H9 (cell line): ENCODE data around the gene LIPC. TPM values are rescaled to one million over a fixed set of nuclear protein-coding genes. Genes with fewer than 3 reads are reported as not detected.

Source experiments
- DNase-seq: peaks from one replicate; pipeline ENCODE4 v3.0.0-alpha.2; 2017
- H2AFZ ChIP-seq: one replicate; pipeline ENCODE4 v1.6.1; 2013; ENCODE audit warnings: mild to moderate bottlenecking, low read length, control low read depth, moderate library complexity
- H2AK5ac ChIP-seq: 2 replicates; pipeline ENCODE4 v1.6.1; 2013; ENCODE audit warnings: low read length, control low read depth, mixed read lengths; ENCODE audit not compliant: insufficient read length
- H2BK120ac ChIP-seq: one replicate; pipeline ENCODE4 v1.6.1; 2013; ENCODE audit warnings: low read depth, mild to moderate bottlenecking, low read length, control low read depth, inconsistent platforms; ENCODE audit not compliant: poor library complexity, severe bottlenecking
- H2BK12ac ChIP-seq: 2 replicates; pipeline ENCODE4 v1.6.1; 2013; ENCODE audit warnings: low read length, control low read depth, mixed read lengths, low read depth; ENCODE audit not compliant: insufficient read length
- H2BK15ac ChIP-seq: 2 replicates; pipeline ENCODE4 v1.6.1; 2013; ENCODE audit warnings: low read depth, low read length, control low read depth
- H2BK20ac ChIP-seq: one replicate; pipeline ENCODE4 v1.6.1; 2013; ENCODE audit warnings: low read depth, mild to moderate bottlenecking, low read length, control low read depth, inconsistent platforms; ENCODE audit not compliant: poor library complexity, severe bottlenecking
- H2BK5ac ChIP-seq: 2 replicates; pipeline ENCODE4 v1.6.1; 2013; ENCODE audit warnings: low read length, control low read depth, mixed read lengths; ENCODE audit not compliant: insufficient read length
- H3K14ac ChIP-seq: 2 replicates; pipeline ENCODE4 v1.6.1; 2013; ENCODE audit warnings: low read length, control low read depth; ENCODE audit not compliant: insufficient read depth
- H3K18ac ChIP-seq: 2 replicates; pipeline ENCODE4 v1.6.1; 2013; ENCODE audit warnings: low read depth, mild to moderate bottlenecking, mixed read lengths, low read length, control low read depth; ENCODE audit not compliant: insufficient read length
- H3K23ac ChIP-seq: 2 replicates; pipeline ENCODE4 v1.6.1; 2013; ENCODE audit warnings: low read length, control low read depth, mixed read lengths, low read depth; ENCODE audit not compliant: insufficient read length
- H3K23me2 ChIP-seq: 2 replicates; pipeline ENCODE4 v1.6.1; 2013; ENCODE audit warnings: low read depth, mild to moderate bottlenecking, mixed read lengths, low read length, control low read depth; ENCODE audit not compliant: insufficient read length, poor library complexity, severe bottlenecking
- H3K27ac ChIP-seq: 2 replicates; pipeline ENCODE4 v1.5.1; 2013; ENCODE audit warnings: low read length, control low read depth, mixed read lengths, low read depth; ENCODE audit not compliant: insufficient read length
- H3K27me3 ChIP-seq: 2 replicates; pipeline ENCODE4 v1.6.1; 2013; ENCODE audit warnings: low read length, control low read depth, inconsistent platforms; ENCODE audit not compliant: insufficient read depth
- H3K4ac ChIP-seq: 2 replicates; pipeline ENCODE4 v1.6.1; 2013; ENCODE audit warnings: low read depth, mild to moderate bottlenecking, control low read depth, inconsistent platforms, low read length, moderate library complexity
- H3K4me1 ChIP-seq: 2 replicates; pipeline ENCODE4 v1.6.1; 2013; ENCODE audit warnings: low read length, control low read depth, inconsistent platforms; ENCODE audit not compliant: insufficient read depth
- H3K4me2 ChIP-seq: 2 replicates; pipeline ENCODE4 v1.6.1; 2013; ENCODE audit warnings: low read length, control low read depth, mixed read lengths; ENCODE audit not compliant: insufficient read length, insufficient read depth
- H3K56ac ChIP-seq: 2 replicates; pipeline ENCODE4 v1.6.1; 2013; ENCODE audit warnings: low read depth, mild to moderate bottlenecking, mixed read lengths, low read length, control low read depth; ENCODE audit not compliant: insufficient read length
- H3K79me1 ChIP-seq: 2 replicates; pipeline ENCODE4 v1.6.1; 2013; ENCODE audit warnings: low read depth, mild to moderate bottlenecking, moderate library complexity, low read length, control low read depth, inconsistent platforms; ENCODE audit not compliant: insufficient read depth, poor library complexity, severe bottlenecking
- H3K79me2 ChIP-seq: 2 replicates; pipeline ENCODE4 v1.6.1; 2013; ENCODE audit warnings: low read length, control low read depth, inconsistent platforms; ENCODE audit not compliant: insufficient read depth
- H3K9ac ChIP-seq: 2 replicates; pipeline ENCODE4 v1.6.1; 2013; ENCODE audit warnings: low read length, control low read depth, mixed read lengths; ENCODE audit not compliant: insufficient read length; ENCODE audit errors: extremely low read depth
- H3K9me3 ChIP-seq: one replicate; pipeline ENCODE4 v1.6.1; 2013; ENCODE audit warnings: low read depth, low read length, inconsistent platforms; ENCODE audit not compliant: control insufficient read depth
- H3T11ph ChIP-seq: one replicate; pipeline ENCODE4 v1.6.1; 2013; ENCODE audit warnings: mild to moderate bottlenecking, low read length, control low read depth, inconsistent platforms
- H4K20me1 ChIP-seq: one replicate; pipeline ENCODE4 v1.6.1; 2013; ENCODE audit not compliant: control insufficient read depth, insufficient read length, insufficient read depth
- H4K5ac ChIP-seq: 2 replicates; pipeline ENCODE4 v1.6.1; 2013; ENCODE audit warnings: low read depth, mild to moderate bottlenecking, mixed read lengths, low read length, control low read depth; ENCODE audit not compliant: insufficient read length
- H4K8ac ChIP-seq: replicated peaks from 2 replicates; pipeline ENCODE4 v1.6.1; 2013; ENCODE audit warnings: low read length, control low read depth, mixed read lengths, low read depth; ENCODE audit not compliant: insufficient read length
- H4K91ac ChIP-seq: 2 replicates; pipeline ENCODE4 v1.6.1; 2013; ENCODE audit warnings: low read depth, mild to moderate bottlenecking, moderate library complexity, mixed read lengths, low read length, control low read depth; ENCODE audit not compliant: insufficient read length
- H3K27ac Mint-ChIP-seq, 3 experiments: 2 replicates in 2 of 3; 3 replicates in 1 of 3; pipeline ENCODE4 v1.8.0; 2020 to 2021; ENCODE audit warnings: mixed read lengths in 3 of 3, mild to moderate bottlenecking in 1 of 3, moderate library complexity in 1 of 3
- H3K27me3 Mint-ChIP-seq: 2 replicates; pipeline ENCODE4 v1.8.0; 2021; ENCODE audit warnings: low read depth, mild to moderate bottlenecking, moderate library complexity, mixed read lengths
- H3K36me3 Mint-ChIP-seq, 3 experiments: 2 replicates in 2 of 3; 3 replicates in 1 of 3; pipeline ENCODE4 v1.8.0; 2020 to 2021; ENCODE audit warnings: low read depth in 3 of 3, mixed read lengths in 3 of 3; ENCODE audit not compliant: insufficient read depth in 1 of 3
- H3K4me1 Mint-ChIP-seq, 2 experiments: 2 replicates each; pipeline ENCODE4 v1.8.0; 2020; ENCODE audit warnings: mixed read lengths in 2 of 2
- H3K4me3 Mint-ChIP-seq, 2 experiments: 2 replicates in 1 of 2; 3 replicates in 1 of 2; pipeline ENCODE4 v1.8.0; 2020 to 2021; ENCODE audit warnings: mild to moderate bottlenecking in 2 of 2, mixed read lengths in 2 of 2, moderate library complexity in 1 of 2
- H3K9me3 Mint-ChIP-seq, 2 experiments: 2 replicates in 1 of 2; 3 replicates in 1 of 2; pipeline ENCODE4 v1.8.0; 2020; ENCODE audit warnings: mild to moderate bottlenecking in 2 of 2, mixed read lengths in 2 of 2, moderate library complexity in 1 of 2
- CTCF ChIP-seq: fragments of 200-600 bp; sonication (generic); conservative IDR thresholded peaks from 3 replicates; pipeline ENCODE4 v1.8.0; 2021; ENCODE audit warnings: antibody characterized with exemption, mild to moderate bottlenecking
- WGBS: extraction: QIAGEN DNeasy Blood & Tissue Kit; methylation state at CpG from one replicate; pipeline ENCODE4 v1.1.7; 2013; ENCODE audit warnings: missing lambda C conversion rate, low lambda C conversion rate, mixed read lengths; ENCODE audit not compliant: insufficient read length; ENCODE audit errors: extremely low coverage; 5-methylcytosine and 5-hydroxymethylcytosine counted together
- total RNA-seq: library from RNA; stranded (reverse); gene quantifications from 2 replicates; pipeline ENCODE4 v1.2.1, GENCODE V29; 2021

Gene LIPC
- total RNA-seq, 1 experiment from 2014 or later, result not detected

- no peak overlapping the region for H3K27ac ChIP-seq
- Mint-ChIP-seq H3K27ac (no peak overlapping the region), H3K36me3 (no peaks in the 10 kb centered on the region), H3K4me3 (no peak overlapping the region), H3K9me3 (no peaks in the 10 kb centered on the region; a peak in 1 of 5 replicates), H3K27me3 (no peaks in the 10 kb centered on the region; the same call in 1 of the 2 replicates), H3K4me1 (peaks cover 25 to 29% of the 10 kb centered on the region in 2 experiments)
- H3K56ac ChIP-seq, result no peak overlapping the region
- H4K91ac ChIP-seq, result no peak overlapping the region
- no peaks in the 10 kb centered on the region; the same call in none of the 2 replicates for H3K4me1 ChIP-seq
- H2AK5ac ChIP-seq, result no peak overlapping the region
- no CpG with 5 or more reads among the region's 4 CpGs for WGBS
- H2AFZ ChIP-seq, result no peak overlapping the region
- no peak for TF ChIP-seq CTCF
- H3T11ph ChIP-seq, result no peak overlapping the region
- no peak overlapping the region for H4K5ac ChIP-seq
- no peaks in the 10 kb centered on the region for H3K79me1 ChIP-seq
- no peak overlapping the region for H2BK12ac ChIP-seq
- no peak overlapping the region for H3K23ac ChIP-seq
- H2BK20ac ChIP-seq, result no peak overlapping the region
- no peak overlapping the region for H3K4ac ChIP-seq
- H3K27me3 ChIP-seq, result no peaks in the 10 kb centered on the region
- no peak overlapping the region for H3K4me2 ChIP-seq
- no peaks in the 10 kb centered on the region for H3K23me2 ChIP-seq
- H3K9me3 ChIP-seq, result no peaks in the 10 kb centered on the region
- H2BK120ac ChIP-seq, result no peak overlapping the region
- H4K20me1 ChIP-seq, result no peaks in the 10 kb centered on the region
- H3K18ac ChIP-seq, result no peak overlapping the region
- H3K14ac ChIP-seq, result no peak overlapping the region
- no peak overlapping the region for H2BK15ac ChIP-seq
- H4K8ac ChIP-seq, result no peak overlapping the region
- no peak for DNase-seq
- no peak overlapping the region for H2BK5ac ChIP-seq
- no peaks in the 10 kb centered on the region for H3K79me2 ChIP-seq
- H3K9ac ChIP-seq, result no peak overlapping the region
Measured at GRCh38 chr15:58472221-58472620, 40.4 kb downstream of the LIPC start.
